Sigmoid colon (tissue), 7 donors: ENCODE results near the gene GNAI3. TPM values are rescaled to one million over a fixed set of nuclear protein-coding genes. Genes with fewer than 3 reads are reported as not detected.
A peak's percentile ranks its signal among the peaks of the same experiment; 100 is the strongest.

Experiments used
- DNase-seq: peaks from one replicate; pipeline ENCODE4 v3.0.0-alpha.2; 2019
- H3K27ac ChIP-seq, 4 donors: fragments of 200-600 bp; sonication (generic); one replicate each; pipeline ENCODE4 v1.5.1; 2016 to 2019; ENCODE audit warnings: mild to moderate bottlenecking in 1 of 4
- H3K27me3 ChIP-seq, 3 donors: fragments of 200-600 bp; sonication (generic); one replicate each; pipeline ENCODE4 v1.5.1; 2019; ENCODE audit warnings: mild to moderate bottlenecking in 1 of 3
- H3K36me3 ChIP-seq, 4 donors: fragments of 200-600 bp; sonication (generic); one replicate each; pipeline ENCODE4 v1.5.1; 2016 to 2019
- H3K4me1 ChIP-seq, 4 donors: fragments of 200-600 bp; sonication (generic); one replicate each; pipeline ENCODE4 v1.5.1; 2017 to 2019
- H3K4me3 ChIP-seq, 4 donors: fragments of 200-600 bp; sonication (generic); one replicate each; pipeline ENCODE4 v1.5.1; 2017 to 2019; ENCODE audit warnings: mild to moderate bottlenecking in 2 of 4, moderate library complexity in 1 of 4
- H3K9me3 ChIP-seq, 4 donors: fragments of 200-600 bp in 3 of 4; sonication (generic) in 3 of 4; one replicate each; pipeline versions ENCODE4 v1.5.1 to v1.6.1; 2013 to 2019
- CTCF ChIP-seq, 4 experiments: fragments of 450-650 bp in 3 of 4; fragments of 200-600 bp in 1 of 4; IDR thresholded peaks; one replicate each; pipeline ENCODE4 v1.5.1; 2016 to 2019; ENCODE audit warnings: antibody characterized with exemption in 4 of 4, mild to moderate bottlenecking in 3 of 4, moderate library complexity in 2 of 4
- EP300 ChIP-seq, 4 donors: sonication (generic); formaldehyde crosslinking; IDR thresholded peaks; one replicate each; pipeline ENCODE4 v1.6.1; 2017; ENCODE audit warnings: antibody characterized with exemption in 4 of 4
- POLR2A ChIP-seq, 2 donors: fragments of 450-650 bp; IDR thresholded peaks; one replicate each; pipeline ENCODE4 v1.6.1; 2016; ENCODE audit warnings: antibody characterized with exemption in 2 of 2, mild to moderate bottlenecking in 2 of 2, moderate library complexity in 2 of 2
- POLR2AphosphoS5 ChIP-seq, 4 donors: sonication (generic); formaldehyde crosslinking; IDR thresholded peaks; one replicate each; pipeline ENCODE4 v1.6.1; 2017; ENCODE audit warnings: antibody characterized with exemption in 4 of 4
- WGBS, 2 donors: extraction: QIAGEN DNeasy Blood & Tissue Kit; methylation state at CpG; one replicate each; pipeline ENCODE4 v1.1.7; 2013; 5-methylcytosine and 5-hydroxymethylcytosine counted together
- intact Hi-C: fragments of 100-400 bp; cut with DNase I; formaldehyde crosslinking; loops from one replicate; pipeline ENCODE4 v1.15.1; 2023
- polyA plus RNA-seq, 3 donors: library from polyadenylated mRNA; stranded (reverse); fragments of 200-250 nt; gene quantifications; one replicate each; pipeline ENCODE4 v1.2.3, GENCODE V29; 2013
- total RNA-seq, 4 donors: library from RNA; depleted of rRNA; stranded (reverse); fragments of >200 nt; gene quantifications; one replicate each; pipeline ENCODE4 v1.1.0, GENCODE V29; 2016
- donor health status: healthy with polysubstance abuse.
- donor health status: Bipolar disorder and iron deficiency.
- donor health status: healthy.

The GNAI3 gene
- total RNA-seq (1 to 10 TPM; 5.7 to 6.4 (median 6.1) TPM), polyA plus RNA-seq (1 to 10 TPM; 4.2 to 5.5 (median 5.2) TPM)

GRCh38 chr1:109548321-109549267 is at the start of gene GNAI3:
GNAI3 (plus strand) TSS chr1:109548615; CDS start chr1:109548721, 106 bp downstream.
- Histone ChIP-seq H3K9me3 (no peaks in the 10 kb centered on the region), H3K36me3 (no peaks in the 10 kb centered on the region), H3K27ac (peak within 1 kb of the TSS; percentile 92 to 97 (median 95)), H3K27me3 (no peaks in the 10 kb centered on the region), H3K4me3 (peak within 1 kb of the TSS; percentile 72 to 94 (median 89)), H3K4me1 (peaks cover 0 to 54% (median 40%) of the 10 kb centered on the region in 4 donors)
- peak; percentile 96 to 99 for TF ChIP-seq POLR2A (IDR thresholded peaks at IDR 0.05)
- TF ChIP-seq CTCF (IDR thresholded peaks at IDR 0.05) = no peak
- peak; percentile 96 to 99 (median 99) for TF ChIP-seq POLR2AphosphoS5 (IDR thresholded peaks at IDR 0.05)
- peak in 2 of 4 donors; percentile 6 to 33 for TF ChIP-seq EP300 (IDR thresholded peaks at IDR 0.05)
- intact Hi-C loops = loop anchor here (1.0 to 5.0 kb wide), 3 partner anchors 71 to 439 kb away; partner anchors contain the start of genes AMPD2, CSF1 and GNAT2
- WGBS, 2 donors = 0% methylated on average over 68 of the region's 68 CpGs
- peak; percentile 98 for DNase-seq

- no peaks in the 10 kb centered on the region for H3K9me3 ChIP-seq
- WGBS, 2 donors = 82% methylated on average over 7 of the region's 7 CpGs
- DNase-seq = no peak
- peak overlapping the region; percentile 63 to 81 (median 71) for H3K27ac ChIP-seq
- no peak overlapping the region for H3K4me3 ChIP-seq
- TF ChIP-seq CTCF (IDR thresholded peaks at IDR 0.05) (no peak), POLR2A (IDR thresholded peaks at IDR 0.05) (no peak), POLR2AphosphoS5 (IDR thresholded peaks at IDR 0.05) (no peak), EP300 (IDR thresholded peaks at IDR 0.05) (no peak)
- H3K27me3 ChIP-seq = no peaks in the 10 kb centered on the region
- intact Hi-C loops = no loop called here
- H3K36me3 ChIP-seq = peaks cover 0 to 25% (median 13%) of the 10 kb centered on the region in 4 donors
- H3K4me1 ChIP-seq = peaks cover 0 to 64% (median 54%) of the 10 kb centered on the region in 4 donors
Observed at GRCh38 chr1:109499081-109499480, 49.3 kb upstream of the GNAI3 start.

GRCh38 chr1:109499661-109500536 is 48.5 kb upstream of the GNAI3 start:
- Histone ChIP-seq H3K9me3 (no peaks in the 10 kb centered on the region), H3K36me3 (peaks cover 0 to 25% (median 13%) of the 10 kb centered on the region in 4 donors), H3K27ac (peak overlapping the region; percentile 63 to 81 (median 71)), H3K4me3 (no peak overlapping the region), H3K4me1 (peaks cover 0 to 59% (median 48%) of the 10 kb centered on the region in 4 donors), H3K27me3 (no peaks in the 10 kb centered on the region)
- intact Hi-C loops = no loop called here
- peak in 3 of 4 experiments; percentile 36 to 48 (median 38) for TF ChIP-seq CTCF (IDR thresholded peaks at IDR 0.05)
- TF ChIP-seq POLR2A (IDR thresholded peaks at IDR 0.05) = no peak
- 51 to 69% methylated on average over 4 of the region's 4 CpGs for WGBS, 2 donors
- DNase-seq = no peak

- Histone ChIP-seq H3K36me3 (peaks cover 0 to 21% (median 12%) of the 10 kb centered on the region in 4 donors), H3K9me3 (no peaks in the 10 kb centered on the region), H3K4me1 (peaks cover 0 to 51% (median 42%) of the 10 kb centered on the region in 4 donors), H3K4me3 (peak overlapping the region in 1 of 4 donors; percentile 7), H3K27me3 (no peaks in the 10 kb centered on the region), H3K27ac (peak overlapping the region; percentile 63 to 81 (median 71))
- intact Hi-C loops = no loop called here
- no peak for TF ChIP-seq POLR2A (IDR thresholded peaks at IDR 0.05)
- TF ChIP-seq POLR2AphosphoS5 (IDR thresholded peaks at IDR 0.05) = peak in 1 of 4 donors; percentile 12
- DNase-seq = no peak
- WGBS, 2 donors = 55 to 61% methylated on average over 5 of the region's 5 CpGs
Observed at GRCh38 chr1:109500941-109501381, 47.5 kb upstream of the GNAI3 start.
